CD4-positive, CD25-positive, alpha-beta regulatory T cell (primary cell): ENCODE results near the gene TICAM2. TPM values are rescaled to one million over a fixed set of nuclear protein-coding genes. Genes with fewer than 3 reads are reported as not detected.

ENCODE experiments used
- ATAC-seq, 2 donors: fragments of 150-1000 bp; cut with Tn5 transposase; one replicate each; pipeline ENCODE4 v1.10.0; 2021; ENCODE audit warnings: low read depth in 2 of 2, moderate number of reproducible peaks in 2 of 2, moderate library complexity in 1 of 2
- DNase-seq, 3 donors: peaks; one replicate each; pipeline versions ENCODE4 v3.0.0 to v3.0.0-alpha.2; 2012 to 2022; ENCODE audit warnings: mixed read lengths in 1 of 3
- H3K27ac ChIP-seq: one replicate; pipeline ENCODE4 v1.7.0; 2013; ENCODE audit warnings: mild to moderate bottlenecking, low read length; ENCODE audit not compliant: insufficient read depth, poor library complexity, severe bottlenecking
- H3K27me3 ChIP-seq: one replicate; pipeline ENCODE4 v1.7.0; 2013; ENCODE audit warnings: low read length; ENCODE audit not compliant: control insufficient read depth, insufficient read depth
- H3K36me3 ChIP-seq: one replicate; pipeline ENCODE4 v1.7.0; 2013; ENCODE audit warnings: mild to moderate bottlenecking, low read length, moderate library complexity; ENCODE audit not compliant: control insufficient read depth, insufficient read depth
- H3K4me1 ChIP-seq: 2 replicates; pipeline ENCODE4 v1.7.0; 2013; ENCODE audit warnings: mild to moderate bottlenecking, low read length; ENCODE audit not compliant: insufficient read depth, control insufficient read depth, poor library complexity, severe bottlenecking
- H3K4me3 ChIP-seq: one replicate; pipeline ENCODE4 v1.7.0; 2013; ENCODE audit warnings: low read depth, mild to moderate bottlenecking, low read length, moderate library complexity
- H3K9me3 ChIP-seq, 2 experiments: 1 replicate in 1 of 2; 2 replicates in 1 of 2; pipeline ENCODE4 v1.7.0; 2013; ENCODE audit warnings: low read length in 2 of 2, mild to moderate bottlenecking in 1 of 2, moderate library complexity in 1 of 2; ENCODE audit not compliant: control insufficient read depth in 2 of 2
- H3K27ac Mint-ChIP-seq, 3 donors: one replicate each; pipeline ENCODE4 v1.8.0; 2020 to 2022; ENCODE audit warnings: mild to moderate bottlenecking in 3 of 3, mixed read lengths in 3 of 3, moderate library complexity in 2 of 3
- H3K27me3 Mint-ChIP-seq: one replicate; pipeline ENCODE4 v1.8.0; 2022; ENCODE audit warnings: mild to moderate bottlenecking, mixed read lengths
- H3K36me3 Mint-ChIP-seq: one replicate; pipeline ENCODE4 v1.8.0; 2020; ENCODE audit warnings: mixed read lengths
- H3K4me1 Mint-ChIP-seq, 4 donors: one replicate each; pipeline ENCODE4 v1.8.0; 2020 to 2022; ENCODE audit warnings: mixed read lengths in 4 of 4, mild to moderate bottlenecking in 1 of 4
- H3K4me3 Mint-ChIP-seq, 4 donors: one replicate each; pipeline ENCODE4 v1.8.0; 2020 to 2022; ENCODE audit warnings: mild to moderate bottlenecking in 4 of 4, mixed read lengths in 4 of 4, moderate library complexity in 3 of 4
- H3K9me3 Mint-ChIP-seq, 7 donors: one replicate each; pipeline ENCODE4 v1.8.0; 2020 to 2022; ENCODE audit warnings: mixed read lengths in 7 of 7, mild to moderate bottlenecking in 3 of 7, moderate library complexity in 2 of 7
- polyA plus RNA-seq, 4 donors: library from polyadenylated mRNA; unstranded; fragments of 300-500 nt; fragmentation: Illumina TruSeq; gene quantifications; one replicate each; pipeline ENCODE4 v1.2.3, GENCODE V29; 2021
- total RNA-seq: library from RNA; stranded (reverse); gene quantifications from one replicate; pipeline ENCODE4 v1.2.3, GENCODE V29; 2022

TICAM2 gene
- total and polyA plus RNA-seq, 5 donors from 2014 or later, result 0.25 to 0.67 (median 0.29) TPM; not detected in 2

GRCh38 chr5:115586525-115587146 is 15.6 kb downstream of the TICAM2 start:
- ATAC-seq (peak in 1 of 2 donors; percentile 37), DNase-seq (peak in 2 of 3 donors; percentile 23 to 27)
- Mint-ChIP-seq H3K9me3 (no peaks in the 10 kb centered on the region), H3K27ac (no peak overlapping the region), H3K4me1 (no peaks in the 10 kb centered on the region), H3K36me3 (no peaks in the 10 kb centered on the region), H3K4me3 (no peak overlapping the region), H3K27me3 (no peaks in the 10 kb centered on the region)
- Histone ChIP-seq H3K27ac (no peak overlapping the region), H3K27me3 (no peaks in the 10 kb centered on the region), H3K36me3 (no peaks in the 10 kb centered on the region), H3K9me3 (no peaks in the 10 kb centered on the region), H3K4me3 (no peak overlapping the region), H3K4me1 (no peaks in the 10 kb centered on the region)

GRCh38 chr5:115585265-115585664 is 17.0 kb downstream of the TICAM2 start:
- H3K27me3 ChIP-seq, result no peaks in the 10 kb centered on the region
- no peak overlapping the region for H3K4me3 Mint-ChIP-seq
- H3K36me3 Mint-ChIP-seq, result no peaks in the 10 kb centered on the region
- H3K4me1 ChIP-seq, result no peaks in the 10 kb centered on the region
- no peaks in the 10 kb centered on the region for H3K4me1 Mint-ChIP-seq
- H3K27ac ChIP-seq, result no peak overlapping the region
- H3K9me3 ChIP-seq, result no peaks in the 10 kb centered on the region
- H3K4me3 ChIP-seq, result no peak overlapping the region
- no peaks in the 10 kb centered on the region for H3K36me3 ChIP-seq
- no peak for DNase-seq
- H3K27ac Mint-ChIP-seq, result no peak overlapping the region
- H3K9me3 Mint-ChIP-seq, result no peaks in the 10 kb centered on the region
- H3K27me3 Mint-ChIP-seq, result no peaks in the 10 kb centered on the region
- ATAC-seq, result no peak

- DNase-seq (no peak), ATAC-seq (no peak)
- Histone ChIP-seq H3K27me3 (no peaks in the 10 kb centered on the region), H3K4me1 (no peaks in the 10 kb centered on the region), H3K9me3 (no peaks in the 10 kb centered on the region), H3K36me3 (no peaks in the 10 kb centered on the region), H3K27ac (no peak overlapping the region), H3K4me3 (no peak overlapping the region)
- Mint-ChIP-seq H3K36me3 (no peaks in the 10 kb centered on the region), H3K27ac (no peak overlapping the region), H3K4me3 (no peak overlapping the region), H3K9me3 (no peaks in the 10 kb centered on the region), H3K4me1 (no peaks in the 10 kb centered on the region), H3K27me3 (no peaks in the 10 kb centered on the region)
These were observed 17.8 kb downstream of the TICAM2 start for GRCh38 chr5:115584501-115584900.

- no peaks in the 10 kb centered on the region for H3K27me3 Mint-ChIP-seq
- H3K4me1 Mint-ChIP-seq, result no peaks in the 10 kb centered on the region
These were observed 18.8 kb downstream of the TICAM2 start for GRCh38 chr5:115583474-115583873.

GRCh38 chr5:115580941-115581340 is 21.3 kb downstream of the TICAM2 start:
- Mint-ChIP-seq H3K4me3 (no peak overlapping the region), H3K9me3 (no peaks in the 10 kb centered on the region), H3K27me3 (no peaks in the 10 kb centered on the region), H3K4me1 (no peaks in the 10 kb centered on the region), H3K36me3 (no peaks in the 10 kb centered on the region), H3K27ac (no peak overlapping the region)
- Histone ChIP-seq H3K9me3 (no peaks in the 10 kb centered on the region), H3K4me1 (no peaks in the 10 kb centered on the region), H3K4me3 (no peak overlapping the region), H3K27ac (no peak overlapping the region), H3K36me3 (no peaks in the 10 kb centered on the region), H3K27me3 (no peaks in the 10 kb centered on the region)
- ATAC-seq (no peak), DNase-seq (no peak)

More at GRCh38 chr5:115583474-115583873, 18.8 kb downstream of the TICAM2 start:
- no peak for DNase-seq
- H3K9me3 ChIP-seq, result no peaks in the 10 kb centered on the region
- Mint-ChIP-seq H3K36me3 (no peaks in the 10 kb centered on the region), H3K27ac (no peak overlapping the region), H3K4me3 (no peak overlapping the region), H3K9me3 (no peaks in the 10 kb centered on the region)
- no peaks in the 10 kb centered on the region for H3K4me1 ChIP-seq
- no peaks in the 10 kb centered on the region for H3K36me3 ChIP-seq
- no peak overlapping the region for H3K27ac ChIP-seq
- no peak overlapping the region for H3K4me3 ChIP-seq
- H3K27me3 ChIP-seq, result no peaks in the 10 kb centered on the region
- no peak for ATAC-seq

- no peaks in the 10 kb centered on the region for H3K4me1 Mint-ChIP-seq
- H3K27ac ChIP-seq, result no peak overlapping the region
- no peaks in the 10 kb centered on the region for H3K36me3 Mint-ChIP-seq
These were observed 22.5 kb downstream of the TICAM2 start for GRCh38 chr5:115579747-115580173.

GRCh38 chr5:115579216-115579615 is 23.1 kb downstream of the TICAM2 start:
- H3K36me3 ChIP-seq, result no peaks in the 10 kb centered on the region
- no peaks in the 10 kb centered on the region for H3K9me3 ChIP-seq
- no peak overlapping the region for H3K27ac Mint-ChIP-seq
- no peak overlapping the region for H3K27ac ChIP-seq
- peaks cover under 1% of the 10 kb centered on the region for H3K27me3 ChIP-seq
- no peaks in the 10 kb centered on the region for H3K4me1 ChIP-seq
- no peak for ATAC-seq
- no peaks in the 10 kb centered on the region for H3K4me1 Mint-ChIP-seq
- no peaks in the 10 kb centered on the region for H3K9me3 Mint-ChIP-seq
- H3K27me3 Mint-ChIP-seq, result peaks cover 2% of the 10 kb centered on the region
- no peak overlapping the region for H3K4me3 ChIP-seq
- DNase-seq, result no peak
- no peaks in the 10 kb centered on the region for H3K36me3 Mint-ChIP-seq
- no peak overlapping the region for H3K4me3 Mint-ChIP-seq

More at GRCh38 chr5:115579747-115580173, 22.5 kb downstream of the TICAM2 start:
- H3K9me3 Mint-ChIP-seq, result no peaks in the 10 kb centered on the region
- Histone ChIP-seq H3K4me3 (no peak overlapping the region), H3K9me3 (no peaks in the 10 kb centered on the region), H3K4me1 (no peaks in the 10 kb centered on the region), H3K36me3 (no peaks in the 10 kb centered on the region), H3K27me3 (no peaks in the 10 kb centered on the region)
- ATAC-seq (peak in 1 of 2 donors; percentile 34), DNase-seq (no peak)
- H3K27ac Mint-ChIP-seq, result no peak overlapping the region
- no peak overlapping the region for H3K4me3 Mint-ChIP-seq
- H3K27me3 Mint-ChIP-seq, result no peaks in the 10 kb centered on the region

GRCh38 chr5:115578657-115579056 is 23.6 kb downstream of the TICAM2 start:
- no peaks in the 10 kb centered on the region for H3K36me3 Mint-ChIP-seq
- no peak for DNase-seq
- no peaks in the 10 kb centered on the region for H3K9me3 Mint-ChIP-seq
- Histone ChIP-seq H3K4me3 (no peak overlapping the region), H3K4me1 (no peaks in the 10 kb centered on the region), H3K27me3 (peaks cover 4% of the 10 kb centered on the region), H3K36me3 (no peaks in the 10 kb centered on the region), H3K9me3 (no peaks in the 10 kb centered on the region), H3K27ac (no peak overlapping the region)
- no peaks in the 10 kb centered on the region for H3K4me1 Mint-ChIP-seq
- no peak overlapping the region for H3K4me3 Mint-ChIP-seq
- peaks cover 4% of the 10 kb centered on the region for H3K27me3 Mint-ChIP-seq
- H3K27ac Mint-ChIP-seq, result no peak overlapping the region
- ATAC-seq, result no peak
